Esophagus muscularis mucosa (tissue), 4 donors: ENCODE results near the gene PLP2.

Source experiments
- EP300 ChIP-seq: sonication (generic); formaldehyde crosslinking; IDR thresholded peaks from one replicate; pipeline ENCODE4 v1.6.1; 2017; ENCODE audit warnings: antibody characterized with exemption
- POLR2A ChIP-seq: fragments of 450-650 bp; IDR thresholded peaks from one replicate; pipeline ENCODE4 v1.6.1; 2017; ENCODE audit warnings: antibody characterized with exemption, moderate library complexity, mild to moderate bottlenecking, low read depth
- POLR2AphosphoS5 ChIP-seq, 2 donors: sonication (generic); formaldehyde crosslinking; IDR thresholded peaks; one replicate each; pipeline ENCODE4 v1.6.1; 2017; ENCODE audit warnings: antibody characterized with exemption in 2 of 2
- TF ChIP-seq, protein P1 (sequence below), 3 experiments: fragments of 200-600 bp in 2 of 3; fragments of 450-650 bp in 1 of 3; sonication (generic) in 2 of 3; IDR thresholded peaks; one replicate each; pipeline ENCODE4 v1.5.1; 2017 to 2019; ENCODE audit warnings: antibody characterized with exemption in 3 of 3, mild to moderate bottlenecking in 2 of 3, moderate library complexity in 1 of 3

DNA sequence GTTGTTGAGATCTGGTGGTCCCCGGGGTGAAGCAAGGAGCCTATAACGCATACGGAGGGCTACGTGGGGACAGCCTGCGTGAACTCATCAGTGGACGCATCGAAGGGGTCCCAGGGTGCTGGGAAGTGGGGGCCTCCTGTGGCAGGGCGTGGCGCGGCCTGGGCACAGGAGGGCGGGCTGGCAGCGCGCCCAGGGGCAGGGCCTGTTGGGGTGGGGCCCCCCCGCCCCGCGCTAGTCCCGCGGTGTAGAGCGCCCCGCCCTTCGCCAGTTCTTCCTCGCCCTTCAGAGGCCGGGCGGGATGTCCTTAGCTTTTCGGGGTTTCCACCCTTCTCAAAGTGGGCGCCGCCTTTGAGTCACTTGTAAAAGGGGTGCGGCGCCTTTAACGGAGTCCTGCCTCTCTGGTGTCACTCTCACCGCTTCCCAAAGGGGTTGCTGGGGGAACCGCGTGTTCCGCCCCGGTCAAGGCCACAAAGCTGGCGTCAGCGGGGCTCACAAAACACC lies 632 bp downstream of the PLP2 start:
- TF ChIP-seq, protein P1, sequence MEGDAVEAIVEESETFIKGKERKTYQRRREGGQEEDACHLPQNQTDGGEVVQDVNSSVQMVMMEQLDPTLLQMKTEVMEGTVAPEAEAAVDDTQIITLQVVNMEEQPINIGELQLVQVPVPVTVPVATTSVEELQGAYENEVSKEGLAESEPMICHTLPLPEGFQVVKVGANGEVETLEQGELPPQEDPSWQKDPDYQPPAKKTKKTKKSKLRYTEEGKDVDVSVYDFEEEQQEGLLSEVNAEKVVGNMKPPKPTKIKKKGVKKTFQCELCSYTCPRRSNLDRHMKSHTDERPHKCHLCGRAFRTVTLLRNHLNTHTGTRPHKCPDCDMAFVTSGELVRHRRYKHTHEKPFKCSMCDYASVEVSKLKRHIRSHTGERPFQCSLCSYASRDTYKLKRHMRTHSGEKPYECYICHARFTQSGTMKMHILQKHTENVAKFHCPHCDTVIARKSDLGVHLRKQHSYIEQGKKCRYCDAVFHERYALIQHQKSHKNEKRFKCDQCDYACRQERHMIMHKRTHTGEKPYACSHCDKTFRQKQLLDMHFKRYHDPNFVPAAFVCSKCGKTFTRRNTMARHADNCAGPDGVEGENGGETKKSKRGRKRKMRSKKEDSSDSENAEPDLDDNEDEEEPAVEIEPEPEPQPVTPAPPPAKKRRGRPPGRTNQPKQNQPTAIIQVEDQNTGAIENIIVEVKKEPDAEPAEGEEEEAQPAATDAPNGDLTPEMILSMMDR (IDR thresholded peaks at IDR 0.05) = no peak
- TF ChIP-seq POLR2AphosphoS5 (IDR thresholded peaks at IDR 0.05) (peak; percentile 34 to 68), POLR2A (no peak), EP300 (no peak)
